Measurements from ENCODE around the gene GHRHR.

Gene GHRHR

GRCh38 chr7:30963842-30964241 lies at the start of gene GHRHR:
Gene GHRHR (plus strand): TSS chr7:30963953. CDS start chr7:30964069, 116 bp downstream.
- DNase-seq: no peak

- no peak for DNase-seq
Observed at GRCh38 chr7:30914596-30914995, 49.2 kb upstream of the GHRHR start.

- no peak for DNase-seq
Observed at GRCh38 chr7:30915005-30915601, 48.6 kb upstream of the GHRHR start.

- DNase-seq: no peak
Observed at GRCh38 chr7:30915751-30916150, 48.0 kb upstream of the GHRHR start.

- no peak for DNase-seq
Observed at GRCh38 chr7:30916255-30916654, 47.5 kb upstream of the GHRHR start.

GRCh38 chr7:30916767-30917166 lies 47.0 kb upstream of the GHRHR start:
- no peak for DNase-seq

GRCh38 chr7:30917216-30917893 lies 46.4 kb upstream of the GHRHR start:
- no peak for DNase-seq

- DNase-seq: no peak
Observed at GRCh38 chr7:30918676-30919075, 45.1 kb upstream of the GHRHR start.

- DNase-seq: no peak
Observed at GRCh38 chr7:30920021-30920583, 43.7 kb upstream of the GHRHR start.

- DNase-seq: no peak
Observed at GRCh38 chr7:30920584-30921539, 42.9 kb upstream of the GHRHR start.

GRCh38 chr7:30921540-30922401 lies 42.0 kb upstream of the GHRHR start:
- DNase-seq: no peak

GRCh38 chr7:30922596-30922995 lies 41.2 kb upstream of the GHRHR start:
- DNase-seq: no peak

GRCh38 chr7:30923009-30923773 lies 40.6 kb upstream of the GHRHR start:
- no peak for DNase-seq

- DNase-seq: no peak
Observed at GRCh38 chr7:30923774-30924413, 39.9 kb upstream of the GHRHR start.

GRCh38 chr7:30924624-30925023 lies 39.1 kb upstream of the GHRHR start:
- no peak for DNase-seq

GRCh38 chr7:30925117-30925516 lies 38.6 kb upstream of the GHRHR start:
- no peak for DNase-seq

- DNase-seq: no peak
Observed at GRCh38 chr7:30925913-30926312, 37.8 kb upstream of the GHRHR start.

- DNase-seq: no peak
Observed at GRCh38 chr7:30926313-30926712, 37.4 kb upstream of the GHRHR start.

GRCh38 chr7:30927040-30927439 lies 36.7 kb upstream of the GHRHR start:
- no peak for DNase-seq

GRCh38 chr7:30927559-30927958 lies 36.2 kb upstream of the GHRHR start:
- DNase-seq: no peak

GRCh38 chr7:30928254-30928872 lies 35.4 kb upstream of the GHRHR start:
- no peak for DNase-seq
